ENCODE measurements around the gene GABRA4. TPM values are rescaled to one million over a fixed set of nuclear protein-coding genes. Genes with fewer than 3 reads are reported as not detected.

GABRA4 gene
- total and polyA plus RNA-seq, 2 donors (not counting 1 experiment from before 2014, with no cell fraction given) = not detected

- H3K27me3 Mint-ChIP-seq = no peaks in the 10 kb centered on the region
- Histone ChIP-seq H3K4me3 (ENCODE audit: control extremely low read depth in 1 of 5, extremely low read depth in 1 of 5, insufficient read depth in 1 of 5, low read depth in 2 of 5, low read length in 4 of 5) (no peak overlapping the region), H3K9me3 (ENCODE audit: control extremely low read depth in 1 of 3, control insufficient read depth in 2 of 3, insufficient read depth in 1 of 3, low read length in 2 of 3) (no peaks in the 10 kb centered on the region), H3K4me2 (replicated peaks; ENCODE audit: low read depth, low read length, poor library complexity, severe bottlenecking) (no peak overlapping the region), H3K36me3 (replicated peaks in 1 of 2; ENCODE audit: control extremely low read depth in 1 of 2, control insufficient read depth in 1 of 2, extremely low read depth in 1 of 2, insufficient read depth in 2 of 2, low read length in 1 of 2) (no peaks in the 10 kb centered on the region), H2AFZ (ENCODE audit: insufficient read depth, low read depth, low read length, poor library complexity, severe bottlenecking) (no peak overlapping the region), H3K9ac (ENCODE audit: low read length) (no peak overlapping the region), H3K27ac (ENCODE audit: low read length in 2 of 2) (no peak overlapping the region), H3K27me3 (replicated peaks in 1 of 4; ENCODE audit: control extremely low read depth in 1 of 4, control insufficient read depth in 3 of 4, insufficient read depth in 4 of 4, low read length in 3 of 4) (no peaks in the 10 kb centered on the region), H4K20me1 (ENCODE audit: control insufficient read depth, insufficient read depth, low read length, poor library complexity, severe bottlenecking) (no peaks in the 10 kb centered on the region), H3K79me2 (ENCODE audit: control insufficient read depth, insufficient read depth, low read length) (no peaks in the 10 kb centered on the region), H3K4me1 (ENCODE audit: control insufficient read depth in 2 of 2, insufficient read depth in 2 of 2, low read length in 2 of 2) (no peaks in the 10 kb centered on the region)
- POLR2A ChIA-PET = no interaction called here
- H3K9me3 Mint-ChIP-seq (ENCODE audit: insufficient read depth) = peaks cover 2% of the 10 kb centered on the region
- CTCF ChIA-PET = no interaction called here
- no peak for ATAC-seq (ENCODE audit: low read depth)
- H3K4me3 Mint-ChIP-seq = no peak overlapping the region
- intact Hi-C loops (cut with micrococcal nuclease) = no loop called here
- WGBS (ENCODE audit: insufficient coverage) = no CpG with 5 or more reads among the region's 5 CpGs
- no peak for TF ChIP-seq CTCF (IDR thresholded peaks at IDR 0.05)
- TF ChIP-seq EZH2 (IDR thresholded peaks at IDR 0.05; ENCODE audit: borderline replicate concordance, insufficient read depth, low read depth, low read length, poor library complexity, severe bottlenecking) = no peak
- H3K27ac Mint-ChIP-seq = no peak overlapping the region
- no peaks in the 10 kb centered on the region for H3K4me1 Mint-ChIP-seq
- no peak for DNase-seq
Observed at GRCh38 chr4:46894826-46895225, 98.6 kb downstream of the GABRA4 start.

- H3K4me2 ChIP-seq (replicated peaks; ENCODE audit: low read depth, low read length, poor library complexity, severe bottlenecking) = no peak overlapping the region
- H3K4me1 Mint-ChIP-seq = no peaks in the 10 kb centered on the region
- H3K27me3 Mint-ChIP-seq = no peaks in the 10 kb centered on the region
- H3K4me3 ChIP-seq (ENCODE audit: control extremely low read depth in 1 of 5, extremely low read depth in 1 of 5, insufficient read depth in 1 of 5, low read depth in 2 of 5, low read length in 4 of 5) = no peak overlapping the region
- H4K20me1 ChIP-seq (ENCODE audit: control insufficient read depth, insufficient read depth, low read length, poor library complexity, severe bottlenecking) = no peaks in the 10 kb centered on the region
- H3K27ac Mint-ChIP-seq = no peak overlapping the region
- H3K9me3 ChIP-seq (ENCODE audit: control extremely low read depth in 1 of 3, control insufficient read depth in 2 of 3, insufficient read depth in 1 of 3, low read length in 2 of 3) = no peaks in the 10 kb centered on the region
- H3K4me1 ChIP-seq (ENCODE audit: control insufficient read depth in 2 of 2, insufficient read depth in 2 of 2, low read length in 2 of 2) = no peaks in the 10 kb centered on the region
- no peak for ATAC-seq (ENCODE audit: low read depth)
- no peaks in the 10 kb centered on the region for H3K79me2 ChIP-seq (ENCODE audit: control insufficient read depth, insufficient read depth, low read length)
- no peak overlapping the region for H3K4me3 Mint-ChIP-seq
- POLR2A ChIA-PET = no interaction called here
- TF ChIP-seq EZH2 (IDR thresholded peaks at IDR 0.05; ENCODE audit: borderline replicate concordance, insufficient read depth, low read depth, low read length, poor library complexity, severe bottlenecking) = no peak
- no peak for TF ChIP-seq CTCF (IDR thresholded peaks at IDR 0.05)
- peaks cover 2% of the 10 kb centered on the region for H3K9me3 Mint-ChIP-seq (ENCODE audit: insufficient read depth)
- no peak for DNase-seq
- H3K36me3 ChIP-seq (replicated peaks in 1 of 2; ENCODE audit: control extremely low read depth in 1 of 2, control insufficient read depth in 1 of 2, extremely low read depth in 1 of 2, insufficient read depth in 2 of 2, low read length in 1 of 2) = no peaks in the 10 kb centered on the region
- H3K9ac ChIP-seq (ENCODE audit: low read length) = no peak overlapping the region
- CTCF ChIA-PET = no interaction called here
- H3K27ac ChIP-seq (ENCODE audit: low read length in 2 of 2) = no peak overlapping the region
- no peaks in the 10 kb centered on the region for H3K27me3 ChIP-seq (replicated peaks in 1 of 4; ENCODE audit: control extremely low read depth in 1 of 4, control insufficient read depth in 3 of 4, insufficient read depth in 4 of 4, low read length in 3 of 4)
- WGBS (ENCODE audit: insufficient coverage) = no CpG with 5 or more reads among the region's 2 CpGs
- H2AFZ ChIP-seq (ENCODE audit: insufficient read depth, low read depth, low read length, poor library complexity, severe bottlenecking) = no peak overlapping the region
- intact Hi-C loops (cut with micrococcal nuclease) = no loop called here
Observed at GRCh38 chr4:46890056-46890455, 103.3 kb downstream of the GABRA4 start.
